ENCODE measurements around the gene DVL3.
"Not testable (repeated sequence)": the region's sequence is repeated elsewhere in the genome, so short reads cannot be mapped to it uniquely, and the experiment has no call there.

Gene DVL3

GRCh38 chr3:184155644-184156521 lies 706 bp downstream of the DVL3 start:
- peak; percentile 20 for DNase-seq (ENCODE audit: low spot score)

DNA sequence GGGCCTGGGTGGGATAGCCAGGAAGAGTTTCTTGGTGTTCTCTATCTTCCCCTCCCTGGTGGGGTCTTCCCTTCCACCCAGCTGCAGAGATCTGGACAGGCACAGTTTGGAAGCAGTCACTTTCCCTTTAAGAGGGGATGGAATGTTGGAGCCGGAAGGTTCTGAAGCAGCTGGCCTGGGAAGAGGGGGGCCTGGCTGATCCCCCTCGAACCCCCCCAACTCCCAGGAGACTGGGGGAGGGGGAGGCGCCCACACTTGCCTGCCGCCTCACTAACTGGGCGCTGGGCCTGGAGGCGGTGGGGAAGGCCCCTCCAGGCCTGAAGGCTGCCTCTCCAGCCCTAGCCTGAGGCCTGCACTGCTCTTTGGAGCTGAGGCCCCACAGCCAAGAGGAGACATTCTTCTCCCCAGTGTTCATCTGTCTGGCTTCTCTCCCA lies 1.4 kb downstream of the DVL3 start:
- DNase-seq (ENCODE audit: low spot score) = no peak

DNA sequence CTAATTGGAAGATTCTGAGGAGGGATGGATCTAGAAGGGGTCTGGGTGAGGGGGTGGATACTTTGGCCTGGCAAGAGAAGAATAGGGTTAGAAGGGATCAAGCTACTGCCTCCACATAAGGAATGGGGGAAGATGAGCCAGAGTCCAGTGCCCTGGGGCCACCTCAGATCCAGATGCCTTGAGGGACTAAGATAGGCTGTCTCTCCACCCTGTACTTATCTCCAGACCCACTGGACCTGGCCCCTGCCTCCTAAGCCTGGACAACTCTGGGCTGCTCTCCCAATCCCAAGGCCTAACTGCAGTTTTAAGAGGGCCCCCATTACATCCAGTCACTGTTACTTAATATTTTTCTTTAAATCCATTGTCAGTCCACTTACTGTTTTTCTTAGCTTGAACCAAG lies 2.0 kb downstream of the DVL3 start:
- DNase-seq (ENCODE audit: low spot score) = no peak

GRCh38 chr3:184158404-184158803 lies 3.2 kb downstream of the DVL3 start:
- no peak for DNase-seq (ENCODE audit: low spot score)

DNA sequence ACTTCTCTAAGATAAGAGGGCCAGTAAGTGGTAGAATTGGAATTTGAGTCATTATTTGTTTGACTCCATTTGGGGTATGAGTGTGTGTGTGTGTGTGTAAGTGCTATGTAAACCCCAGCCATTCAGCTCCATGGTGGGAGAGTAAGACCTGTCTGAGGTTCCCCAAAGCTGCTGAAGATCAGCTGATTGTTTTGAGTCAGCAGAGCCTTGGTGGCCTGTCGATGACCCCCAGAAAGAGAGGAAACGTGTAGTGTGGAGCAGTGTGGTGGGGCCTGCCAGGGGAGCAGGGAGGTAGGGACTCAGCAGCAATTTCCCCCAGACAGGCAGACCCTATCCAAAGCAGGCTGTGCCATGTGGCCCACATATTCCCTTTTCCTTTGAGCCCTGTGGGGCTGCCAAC lies 5.3 kb downstream of the DVL3 start:
- no peak for DNase-seq (ENCODE audit: low spot score)

- not testable (repeated sequence) for DNase-seq (ENCODE audit: low spot score)
Measured at GRCh38 chr3:184162571-184163070, 7.4 kb downstream of the DVL3 start.

DNA sequence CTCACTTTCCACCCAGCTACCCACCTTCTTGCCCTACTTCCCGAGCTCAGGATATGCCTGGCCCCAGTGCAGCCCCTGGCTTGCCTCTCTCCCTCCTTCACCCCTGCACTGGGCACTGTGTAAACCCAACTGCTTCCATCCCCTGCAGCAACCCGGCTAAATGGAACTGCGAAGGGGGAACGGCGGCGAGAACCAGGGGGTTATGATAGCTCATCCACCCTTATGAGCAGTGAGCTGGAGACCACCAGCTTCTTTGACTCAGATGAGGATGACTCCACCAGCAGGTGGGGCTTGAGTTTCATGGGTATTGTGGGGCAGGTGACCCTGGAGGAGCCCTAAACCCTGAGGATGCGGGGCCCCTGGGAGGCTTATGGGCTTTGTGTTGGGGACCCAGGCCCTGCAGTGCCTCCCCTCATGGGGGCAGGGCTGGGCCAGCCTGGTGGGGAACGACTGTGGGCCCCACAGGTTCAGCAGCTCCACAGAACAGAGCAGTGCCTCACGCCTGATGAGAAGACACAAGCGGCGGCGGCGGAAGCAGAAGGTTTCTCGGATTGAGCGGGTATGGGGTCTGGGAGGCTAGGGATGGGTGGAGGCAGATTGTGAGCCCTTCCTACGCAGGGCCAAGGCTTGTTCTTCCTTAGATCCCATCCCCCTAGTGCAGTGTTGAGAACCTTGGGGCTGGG lies 9.6 kb downstream of the DVL3 start:
- DNase-seq (ENCODE audit: low spot score) = no peak

DNA sequence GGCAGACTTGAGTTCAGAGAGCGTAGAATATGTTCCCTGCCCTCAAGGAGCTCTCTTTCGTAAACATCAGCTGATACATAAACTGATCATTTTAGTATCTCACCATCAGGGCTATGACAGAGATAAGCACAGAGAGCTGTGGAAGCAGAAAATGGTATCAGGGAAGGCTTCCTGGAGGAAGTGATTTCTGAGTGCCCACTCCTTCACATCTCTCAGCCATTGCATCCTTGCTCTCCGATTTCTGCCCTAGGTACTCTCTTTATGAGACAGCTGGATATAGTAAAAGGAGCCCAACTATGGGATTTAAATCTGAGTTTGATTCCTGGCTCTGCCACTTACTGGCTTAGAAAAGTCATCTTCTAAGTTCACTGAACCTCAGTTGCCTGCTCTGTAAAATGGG lies 10.4 kb downstream of the DVL3 start:
- no peak for DNase-seq (ENCODE audit: low spot score)

- no peak for DNase-seq (ENCODE audit: low spot score)
Measured at GRCh38 chr3:184166671-184167070, 11.5 kb downstream of the DVL3 start.

DNA sequence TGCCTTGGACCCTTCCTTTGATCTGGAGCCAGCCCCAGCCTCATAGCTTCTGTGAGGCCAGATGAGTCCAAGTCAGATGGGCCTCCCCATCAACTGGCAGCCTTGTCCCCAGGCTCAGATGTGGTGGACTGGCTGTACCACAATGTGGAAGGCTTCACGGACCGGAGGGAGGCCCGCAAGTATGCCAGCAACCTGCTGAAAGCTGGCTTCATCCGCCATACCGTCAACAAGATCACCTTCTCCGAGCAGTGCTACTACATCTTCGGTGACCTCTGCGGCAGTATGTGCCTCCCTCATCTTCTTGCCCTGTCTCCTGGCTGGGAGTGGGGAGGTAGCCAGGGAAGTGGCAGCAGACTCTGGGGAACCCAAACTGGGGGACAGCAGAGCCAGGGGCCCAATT lies 12.6 kb downstream of the DVL3 start:
- no peak for DNase-seq (ENCODE audit: low spot score)

DNA sequence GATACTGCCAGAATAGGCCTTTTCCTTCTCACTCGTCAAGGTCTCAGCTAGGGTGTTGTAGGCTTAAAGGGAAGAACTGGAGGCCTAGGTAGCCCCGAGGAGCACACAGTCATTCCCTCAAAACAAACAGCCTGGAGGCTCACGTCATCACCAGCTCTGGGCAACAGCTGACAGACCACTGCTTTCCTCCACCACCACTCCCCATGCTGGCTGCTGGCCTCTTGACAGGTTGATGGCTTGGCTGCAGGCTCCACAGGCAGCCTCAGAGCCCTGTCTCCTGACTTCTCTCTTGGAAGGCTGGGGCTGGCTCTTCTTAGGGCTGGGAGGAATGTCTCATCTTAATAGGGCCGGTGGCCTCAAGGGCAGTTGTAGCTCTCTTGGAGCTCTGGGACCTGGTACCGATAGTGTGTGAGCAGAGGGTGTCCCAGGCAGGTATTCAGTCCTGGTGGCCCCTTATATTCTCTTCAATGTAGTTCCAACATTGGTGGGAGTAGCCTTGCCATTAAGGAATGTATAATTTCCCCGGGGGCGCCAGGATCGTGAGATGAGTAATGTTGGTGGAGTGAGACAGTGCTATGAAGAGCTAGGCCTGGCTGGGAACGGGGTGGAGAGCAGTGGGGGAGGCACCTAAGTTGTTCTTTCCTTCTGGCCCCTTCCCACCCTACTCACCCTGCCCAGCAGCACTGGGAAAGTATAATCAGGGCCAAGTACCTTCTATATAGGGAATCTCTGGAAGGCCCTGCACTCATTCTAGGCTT lies 13.4 kb downstream of the DVL3 start:
- no peak for DNase-seq (ENCODE audit: low spot score)

GRCh38 chr3:184169896-184170875 lies 15.0 kb downstream of the DVL3 start:
- no peak for DNase-seq (ENCODE audit: low spot score)

DNA sequence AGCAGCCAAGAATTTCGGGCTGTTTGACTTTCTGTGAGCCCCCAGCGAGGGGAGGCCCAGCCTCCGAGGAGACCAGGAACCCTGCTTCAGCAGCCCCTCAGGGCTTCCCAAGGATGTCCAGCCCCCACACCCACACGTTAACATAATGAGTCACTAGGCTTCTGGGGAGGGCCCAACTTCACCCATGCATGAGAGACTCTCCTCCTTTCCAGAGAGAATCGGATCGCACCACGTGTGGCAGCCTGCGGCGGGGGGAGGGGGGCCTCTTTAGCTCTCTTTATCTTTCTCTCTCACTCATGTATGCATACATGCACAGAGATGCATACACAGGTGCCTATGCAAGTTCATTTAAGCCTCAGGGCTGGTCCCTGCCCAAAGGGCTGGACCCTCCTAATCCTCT lies 16.4 kb downstream of the DVL3 start:
- DNase-seq (ENCODE audit: low spot score) = no peak

DNA sequence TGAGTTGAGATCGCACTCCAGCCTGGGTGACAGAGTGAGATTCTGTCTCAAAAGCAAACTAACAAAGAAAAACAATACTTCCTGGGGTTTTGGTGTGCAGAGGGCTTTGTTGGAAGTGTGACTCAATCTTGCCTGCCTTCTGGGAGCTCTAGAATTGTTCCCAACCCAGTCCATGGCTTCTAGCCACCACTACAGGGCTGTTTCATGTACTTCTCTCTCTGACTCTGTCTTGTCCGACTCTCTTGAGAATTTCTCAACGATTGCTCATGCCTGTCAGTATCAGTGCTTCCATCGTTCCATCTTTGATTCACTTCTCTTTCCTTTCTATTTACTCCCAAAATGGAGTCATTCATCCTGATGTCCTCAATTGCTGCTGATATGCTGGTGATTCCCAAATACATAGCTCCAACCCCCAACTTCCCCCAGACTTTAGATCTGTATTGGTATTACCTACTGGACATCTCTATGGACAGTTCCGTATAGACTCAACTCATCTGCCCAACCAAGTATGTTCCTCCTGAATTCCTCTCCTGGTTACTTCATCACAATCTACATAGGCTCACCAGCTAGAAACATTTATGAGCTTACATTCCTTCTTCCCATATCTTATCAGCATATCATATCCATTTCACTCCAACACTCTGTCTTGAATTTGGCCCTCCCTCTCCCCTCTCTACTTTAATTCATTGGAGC lies 17.6 kb downstream of the DVL3 start:
- no peak for DNase-seq (ENCODE audit: low spot score)

DNA sequence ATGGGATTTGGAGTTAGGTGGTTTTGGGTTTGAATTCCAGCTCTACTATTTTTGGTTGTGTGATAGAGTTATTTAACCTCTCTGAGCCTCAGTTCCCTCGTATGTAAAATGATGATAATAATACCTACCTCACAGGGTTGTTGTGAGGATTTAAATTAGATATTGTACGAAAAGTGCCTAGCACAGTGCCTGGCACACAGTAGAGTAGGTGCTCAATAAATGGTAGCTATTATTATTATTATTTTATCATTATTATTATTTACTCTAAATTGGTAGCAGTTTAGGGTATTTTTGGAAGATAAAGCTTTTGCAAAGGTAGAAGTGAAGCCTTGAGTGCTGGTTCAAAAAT lies 18.2 kb downstream of the DVL3 start:
- no peak for DNase-seq (ENCODE audit: low spot score)

DNA sequence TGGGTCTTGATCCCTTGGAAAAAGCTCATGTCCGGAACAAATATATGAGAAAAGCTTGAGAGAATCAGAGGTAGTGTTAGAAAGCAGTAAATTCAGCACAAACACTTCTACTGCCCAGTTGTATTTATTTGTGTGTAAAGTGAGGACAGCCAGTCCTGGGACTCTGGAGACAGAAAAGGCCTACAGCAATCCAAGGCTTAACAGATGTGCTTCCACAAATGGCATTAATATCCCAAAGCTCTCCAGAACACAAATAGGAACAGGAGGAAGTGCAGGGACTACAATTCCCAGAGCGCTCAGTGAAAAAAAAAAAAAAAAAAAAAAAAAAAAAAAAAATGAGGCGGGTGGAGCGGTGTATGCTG lies 19.1 kb downstream of the DVL3 start:
- DNase-seq (ENCODE audit: low spot score) = no peak

- peak; percentile 98 for DNase-seq (ENCODE audit: low spot score)
Measured at GRCh38 chr3:184174646-184175492, 19.7 kb downstream of the DVL3 start, which contains the start of gene AP2M1. Gene AP2M1 (plus strand): TSS chr3:184174855. CDS start chr3:184176994, 2,139 bp downstream.

DNA sequence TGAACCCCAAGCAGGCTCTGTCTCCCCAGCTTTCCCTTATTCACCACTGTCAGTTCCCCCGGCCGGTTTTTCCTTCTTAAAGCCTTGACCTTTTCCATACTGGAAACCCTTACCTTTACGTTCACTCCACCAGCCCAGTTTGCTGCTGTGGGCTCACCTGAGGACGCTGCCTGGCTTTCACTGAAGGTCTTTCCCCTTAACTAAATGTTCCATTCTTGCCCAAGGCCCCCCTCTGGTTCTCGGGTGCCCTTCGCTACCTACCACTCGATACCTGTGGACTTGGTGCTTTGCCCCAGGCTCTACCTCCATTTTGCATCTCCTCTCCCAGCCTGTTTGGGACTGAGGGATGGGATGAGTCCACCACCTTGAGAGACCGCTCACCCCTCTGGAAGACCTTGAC lies 20.3 kb downstream of the DVL3 start:
- no peak for DNase-seq (ENCODE audit: low spot score)

GRCh38 chr3:184175981-184176376 lies 20.8 kb downstream of the DVL3 start:
- DNase-seq (ENCODE audit: low spot score) = no peak

All from activated CD4-positive, alpha-beta T cell treated with anti-CD3 and anti-CD28 coated beads, Interleukin-2, Interleukin-4, amounts not matched to agents 100 ng/mL and 50 ng/mL, durations not matched to agents 16 hours and 8 hours (primary cell).